ENCODE results near the gene NHEJ1.

Gene NHEJ1

DNA sequence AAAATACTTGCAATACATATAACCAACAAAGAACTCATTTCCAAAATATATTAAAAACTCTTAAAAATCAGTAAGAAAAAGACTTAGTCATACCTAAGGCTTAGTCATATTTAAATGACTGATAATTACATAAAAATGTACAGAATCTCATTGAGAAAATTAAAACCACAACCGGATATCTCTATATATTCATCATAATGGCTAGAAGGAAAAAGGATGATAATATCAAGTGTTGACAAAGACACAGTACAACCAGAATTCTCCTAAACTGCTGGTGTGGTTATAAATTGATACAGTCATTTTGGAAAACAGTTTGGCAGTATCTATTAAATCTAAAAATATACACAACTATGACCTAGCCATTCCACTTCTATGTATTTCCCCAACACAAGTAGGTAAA is 72.8 kb downstream of the NHEJ1 start:
- DNase-seq (ENCODE audit: low read depth), result no peak

DNA sequence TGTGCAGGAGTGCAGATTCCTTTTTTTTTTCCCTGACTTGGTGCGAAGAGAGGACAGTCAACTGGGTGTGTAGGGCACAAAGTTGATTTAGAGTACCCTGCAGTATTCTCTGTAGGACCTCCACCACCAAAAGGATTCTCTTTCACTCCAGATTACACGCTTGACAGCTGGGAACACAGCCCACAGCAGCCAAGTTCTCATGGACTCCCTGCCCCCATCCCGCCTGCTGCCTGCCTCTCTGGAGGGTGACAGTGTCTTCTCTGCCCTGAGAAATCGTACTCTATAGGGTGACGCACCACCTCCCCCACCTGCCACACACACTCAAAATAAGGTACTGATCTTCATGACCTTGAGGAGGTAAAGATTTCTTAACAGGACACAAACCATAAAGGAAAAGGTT is 73.3 kb downstream of the NHEJ1 start:
- DNase-seq (ENCODE audit: low read depth), result no peak

- DNase-seq (ENCODE audit: low read depth), result no peak
Measured at GRCh38 chr2:219086196-219086595, 74.4 kb downstream of the NHEJ1 start.

DNA sequence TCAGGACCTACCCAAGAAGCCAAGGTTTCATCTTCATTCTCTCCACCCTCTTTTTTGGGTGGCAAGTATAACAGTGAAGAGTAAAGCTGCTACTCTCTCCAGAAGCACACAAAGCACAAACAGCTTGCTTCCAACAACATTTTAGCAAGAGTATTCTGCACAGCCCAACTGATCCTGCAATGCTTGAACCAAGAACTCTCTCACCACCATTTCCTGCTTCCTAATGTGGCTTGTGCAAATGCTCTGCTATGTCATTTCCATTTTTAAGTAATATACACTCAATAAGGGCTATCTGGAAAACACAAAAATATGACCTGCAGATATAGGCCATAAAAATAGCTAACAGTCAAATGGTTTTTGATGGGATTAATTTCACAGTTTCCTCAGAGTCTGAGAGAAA is 75.8 kb downstream of the NHEJ1 start:
- DNase-seq (ENCODE audit: low read depth), result no peak

- DNase-seq (ENCODE audit: low read depth), result no peak
Measured at GRCh38 chr2:219082332-219082958, 78.2 kb downstream of the NHEJ1 start.

GRCh38 chr2:219081701-219082331 is 78.8 kb downstream of the NHEJ1 start:
- no peak for DNase-seq (ENCODE audit: low read depth)

GRCh38 chr2:219081096-219081495 is 79.5 kb downstream of the NHEJ1 start:
- DNase-seq (ENCODE audit: low read depth), result no peak

DNA sequence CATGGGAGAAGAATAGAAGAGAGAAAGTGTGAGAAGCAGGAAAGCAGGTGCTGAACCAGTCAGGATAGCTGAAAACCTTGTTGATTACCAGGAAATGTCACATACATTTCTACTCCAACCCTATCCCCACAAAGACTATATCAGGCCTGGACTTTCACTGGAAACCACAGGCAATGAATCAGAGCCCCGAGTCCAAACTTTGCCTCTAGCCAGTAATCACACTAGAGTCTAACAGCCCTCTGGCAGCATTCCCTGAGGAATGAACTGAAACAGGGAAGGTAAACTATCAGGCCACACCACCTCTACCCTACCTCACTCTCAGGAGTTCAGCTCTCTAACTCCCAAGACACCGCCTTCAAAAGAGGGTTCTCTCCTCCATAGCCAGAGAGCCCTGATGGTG is 81.2 kb downstream of the NHEJ1 start:
- no peak for DNase-seq (ENCODE audit: low read depth)

DNA sequence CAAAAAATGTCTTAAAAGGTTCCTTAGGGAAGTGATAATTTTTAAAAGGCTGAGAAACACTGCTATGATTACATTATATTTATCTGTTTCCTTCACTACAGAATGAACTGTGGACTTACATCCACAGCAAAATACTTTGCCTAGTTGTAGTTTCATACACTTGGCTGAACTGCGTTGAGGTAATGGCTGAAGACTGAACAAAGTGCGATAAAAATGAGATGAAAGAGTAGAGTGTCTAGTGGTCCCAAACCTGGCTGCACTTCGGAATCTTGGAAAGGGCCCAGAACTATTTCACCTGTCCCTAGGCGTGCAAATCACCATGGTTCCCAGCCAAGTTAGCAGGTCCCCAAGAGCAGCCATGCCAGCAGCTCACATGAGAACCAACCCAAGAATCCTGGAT is 81.7 kb downstream of the NHEJ1 start:
- no peak for DNase-seq (ENCODE audit: low read depth)

- DNase-seq (ENCODE audit: low read depth), result no peak
Measured at GRCh38 chr2:219078126-219078525, 82.5 kb downstream of the NHEJ1 start.

DNA sequence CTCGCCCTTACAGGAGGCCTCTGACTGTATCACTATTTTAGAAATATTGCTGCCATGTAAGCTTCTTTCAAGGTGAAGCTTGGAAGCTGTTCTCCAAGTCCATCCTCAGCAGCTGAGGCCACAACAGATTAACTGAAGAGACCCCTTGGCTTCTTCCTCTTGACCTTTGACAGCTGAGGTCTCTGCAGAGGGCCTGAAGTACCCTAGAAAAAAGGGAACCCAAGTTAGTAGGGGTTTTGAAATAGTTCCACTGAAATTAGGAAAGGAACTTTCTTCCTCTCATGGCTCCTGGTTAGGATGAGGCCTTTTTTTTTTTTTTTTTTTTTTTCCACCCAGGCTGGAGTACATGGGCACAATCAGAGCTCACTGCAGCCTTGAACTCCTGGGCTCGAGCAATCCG is 84.4 kb downstream of the NHEJ1 start:
- DNase-seq (ENCODE audit: low read depth), result no peak

- DNase-seq (ENCODE audit: low read depth), result no peak
Measured at GRCh38 chr2:219073413-219074129, 87.0 kb downstream of the NHEJ1 start.

DNA sequence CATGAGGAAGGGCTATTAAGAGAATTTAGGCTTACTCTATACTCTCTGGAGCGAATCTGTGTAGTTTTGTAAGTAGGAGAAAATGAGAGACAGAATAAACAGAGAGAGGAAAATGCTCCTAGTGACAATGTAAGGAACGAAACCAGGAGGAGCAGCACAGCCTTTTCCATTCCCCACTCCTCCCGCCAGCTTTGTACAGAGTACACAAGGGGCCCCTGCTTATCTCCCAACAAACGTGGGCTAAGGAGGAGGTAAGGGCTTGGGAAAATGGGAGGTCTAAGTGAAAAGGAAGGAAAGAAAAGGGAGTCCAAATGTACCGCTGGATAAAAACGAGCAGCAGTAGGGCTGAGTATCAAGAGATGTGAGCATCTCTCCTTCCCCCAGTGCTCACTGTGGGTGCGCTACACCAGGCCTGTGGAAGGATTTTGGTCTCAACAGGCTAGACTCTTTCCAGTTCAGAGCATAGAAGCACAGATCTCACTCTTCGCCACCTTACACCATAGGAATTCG is 87.8 kb downstream of the NHEJ1 start:
- no peak for DNase-seq (ENCODE audit: low read depth)

DNA sequence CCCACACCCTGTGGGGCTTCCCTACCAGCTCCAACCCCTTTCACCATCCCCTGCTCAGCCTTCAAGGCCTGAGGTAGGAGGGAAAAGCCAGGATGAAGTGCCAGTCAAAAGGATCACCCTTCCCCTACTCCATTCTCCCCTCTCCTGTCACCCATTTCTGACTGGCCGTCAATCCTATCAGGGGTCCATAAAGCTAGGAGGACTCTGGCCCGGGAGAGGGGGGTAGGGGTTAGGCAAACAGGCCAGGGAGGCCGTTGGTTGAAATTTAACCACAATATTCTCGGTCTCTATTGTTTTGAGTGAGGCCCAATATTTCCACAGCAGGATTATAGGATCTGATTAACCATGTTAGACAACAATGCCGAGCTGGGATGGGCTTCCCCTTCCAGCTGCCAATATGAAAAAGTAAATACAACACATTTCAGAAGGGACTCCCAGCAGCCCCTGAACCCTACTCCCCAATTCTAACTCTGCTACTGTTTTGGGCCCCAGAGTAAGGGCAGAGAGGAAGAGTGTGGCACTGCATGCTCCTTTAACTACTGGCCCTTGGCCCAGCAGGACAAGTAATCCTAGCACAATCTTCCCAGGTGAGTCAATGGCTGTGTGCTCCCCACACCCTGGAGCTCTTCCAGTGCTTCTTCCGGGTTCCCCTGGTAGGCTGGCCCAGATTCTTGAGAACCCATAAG is 89.3 kb downstream of the NHEJ1 start:
- no peak for DNase-seq (ENCODE audit: low read depth)

- no peak for DNase-seq (ENCODE audit: low read depth)
Measured at GRCh38 chr2:219065484-219065883, 95.1 kb downstream of the NHEJ1 start.

DNA sequence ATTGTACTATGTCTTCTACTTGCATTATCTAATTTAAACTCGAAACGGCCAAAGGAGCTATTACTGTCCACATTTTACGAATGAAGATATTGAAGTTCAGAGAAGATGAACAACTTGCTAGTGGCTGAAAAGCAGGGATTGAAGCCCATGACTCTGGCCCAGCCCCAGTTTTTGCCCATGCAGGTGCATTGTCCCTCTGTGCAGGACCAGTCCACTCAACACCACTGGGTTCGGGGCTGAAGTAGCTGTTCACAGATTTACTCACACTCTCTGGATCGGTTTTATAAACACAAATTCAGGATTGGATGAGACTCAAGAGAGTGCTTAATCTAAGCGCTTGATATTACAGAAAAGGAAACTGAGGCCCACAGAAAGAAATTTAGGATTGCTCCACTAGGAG is 98.5 kb downstream of the NHEJ1 start:
- no peak for DNase-seq (ENCODE audit: low read depth)

- no peak for DNase-seq (ENCODE audit: low read depth)
Measured at GRCh38 chr2:219060821-219061791, 99.5 kb downstream of the NHEJ1 start, which contains the start of gene IHH. Gene IHH (minus strand): TSS chr2:219060921. CDS start chr2:219060467, 454 bp downstream.

GRCh38 chr2:219059725-219060682 is 100.6 kb downstream of the NHEJ1 start:
- DNase-seq (ENCODE audit: low read depth), result no peak

DNA sequence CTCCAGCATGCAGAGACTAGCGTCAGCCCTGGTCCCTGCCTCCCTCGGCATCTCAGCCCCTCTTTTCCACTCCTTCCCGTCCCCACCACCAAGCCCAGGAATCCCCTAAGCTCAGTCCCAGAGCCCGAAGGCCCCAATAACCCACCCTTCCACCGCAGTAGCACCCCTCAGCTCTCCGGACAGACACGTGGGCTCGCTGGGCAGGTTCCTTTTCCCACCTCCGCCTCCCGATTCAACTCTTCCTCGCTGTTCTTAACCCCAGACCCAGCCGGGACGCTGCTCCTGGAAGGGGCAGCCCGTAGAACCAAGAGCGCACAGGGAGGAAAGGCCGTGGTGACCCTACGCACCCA is 101.3 kb downstream of the NHEJ1 start:
- no peak for DNase-seq (ENCODE audit: low read depth)

Measured in stimulated activated CD4-positive, alpha-beta T cell treated with anti-CD3 and anti-CD28 coated beads, Interleukin-2, amount 100 ng/mL, for 4 hours (primary cell).